GM12872 (cell line): Measurements from ENCODE around the gene ASGR2.

Experiments
- CTCF ChIP-seq: IDR thresholded peaks from 3 replicates; pipeline ENCODE4 v1.5.1; 2011; ENCODE audit warnings: low read depth, mild to moderate bottlenecking, low read length, moderate library complexity; ENCODE audit not compliant: insufficient read depth

ASGR2 gene

GRCh38 chr17:7109461-7110322, 4.9 kb downstream of the ASGR2 start:
- no peak for TF ChIP-seq CTCF

GRCh38 chr17:7108981-7109380, 5.6 kb downstream of the ASGR2 start:
- TF ChIP-seq CTCF = no peak

- TF ChIP-seq CTCF = no peak
These were observed 6.1 kb downstream of the ASGR2 start for GRCh38 chr17:7108560-7108925.

GRCh38 chr17:7107795-7108559, 6.6 kb downstream of the ASGR2 start:
- TF ChIP-seq CTCF = no peak

- TF ChIP-seq CTCF = no peak
These were observed 7.4 kb downstream of the ASGR2 start for GRCh38 chr17:7107012-7107754.

GRCh38 chr17:7102421-7102820, 12.2 kb downstream of the ASGR2 start:
- TF ChIP-seq CTCF = no peak

- no peak for TF ChIP-seq CTCF
These were observed 13.1 kb downstream of the ASGR2 start for GRCh38 chr17:7101531-7101930.
